Embryonic facial prominence (tissue), 1 donor: ENCODE measurements around the gene TFAP2E.

Experiments
- DNase-seq: peaks from one replicate; pipeline ENCODE4 v3.0.0-alpha.2; 2016; ENCODE audit errors: extremely low spot score

Gene TFAP2E

DNA sequence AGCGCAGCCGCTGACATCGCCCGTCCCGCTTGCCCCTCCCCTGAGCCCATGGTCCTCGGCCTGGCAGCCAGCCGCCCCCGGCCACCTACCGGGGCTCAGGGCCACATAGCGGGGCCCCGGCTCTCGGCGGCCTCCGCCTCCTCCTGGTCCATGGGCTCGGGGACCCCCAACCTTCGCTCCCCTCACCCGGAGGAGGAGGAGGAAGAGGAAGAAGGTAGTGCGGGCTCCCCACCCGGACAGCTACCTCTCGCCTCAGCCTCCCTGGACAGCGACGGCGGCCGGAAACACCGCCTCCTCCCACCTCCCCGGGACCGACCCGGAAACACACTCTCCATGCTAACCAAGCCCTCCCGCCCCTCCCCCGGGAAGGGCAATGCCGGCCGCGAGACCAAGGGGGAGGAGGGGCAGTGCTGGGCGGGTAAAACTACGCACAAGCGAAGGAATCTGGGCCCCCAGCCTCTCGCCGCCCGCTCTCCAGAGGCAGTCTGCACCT is 15.9 kb upstream of the TFAP2E start, which contains the start of gene KIAA0319L:
TSS of gene KIAA0319L (minus strand) at position 286 of the 493 bp plus-strand sequence. CDS start 2,912 bp downstream, outside the sequence.
- no peak for DNase-seq

DNA sequence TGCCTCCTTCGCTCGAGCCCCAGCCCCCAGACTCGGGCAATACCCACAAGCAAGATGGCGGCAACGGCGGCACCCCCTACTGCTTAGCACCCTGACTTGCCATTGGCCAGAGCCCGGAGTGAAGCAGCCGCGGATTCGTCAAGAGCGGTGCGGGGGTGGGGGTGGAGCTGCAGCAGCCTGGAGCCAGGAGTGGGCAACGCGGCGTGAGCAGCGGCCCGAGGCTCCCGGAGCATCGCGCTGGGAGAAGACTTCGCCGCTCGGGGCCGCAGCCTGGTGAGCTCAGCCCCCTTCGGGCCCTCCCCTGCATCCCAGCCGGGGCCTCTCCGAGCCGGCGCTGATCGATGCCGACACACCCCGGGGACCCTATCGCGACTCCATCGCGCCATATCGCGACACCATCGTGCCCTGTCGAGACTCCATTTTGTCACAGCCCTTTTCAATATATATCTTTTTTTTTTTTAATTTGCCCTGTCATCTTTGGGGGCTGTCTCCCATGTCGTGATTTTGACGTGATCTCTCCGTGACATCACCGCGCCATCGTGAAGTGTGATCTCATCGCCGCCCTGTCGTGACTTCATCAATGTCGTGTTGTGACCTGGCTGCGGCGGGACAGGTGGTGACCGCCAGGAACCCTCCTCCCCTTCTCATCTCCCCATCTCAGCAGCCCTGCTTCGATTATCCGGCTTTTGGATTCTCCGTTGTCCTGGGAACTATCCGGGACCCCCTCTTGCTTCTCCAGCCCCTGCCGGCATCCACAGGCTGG is 15.3 kb upstream of the TFAP2E start, which contains the start of gene NCDN:
TSS of gene NCDN (plus strand) at position 189 of the 763 bp plus-strand sequence. CDS start at position 581, 392 bp downstream.
- peak; percentile 97 for DNase-seq

DNA sequence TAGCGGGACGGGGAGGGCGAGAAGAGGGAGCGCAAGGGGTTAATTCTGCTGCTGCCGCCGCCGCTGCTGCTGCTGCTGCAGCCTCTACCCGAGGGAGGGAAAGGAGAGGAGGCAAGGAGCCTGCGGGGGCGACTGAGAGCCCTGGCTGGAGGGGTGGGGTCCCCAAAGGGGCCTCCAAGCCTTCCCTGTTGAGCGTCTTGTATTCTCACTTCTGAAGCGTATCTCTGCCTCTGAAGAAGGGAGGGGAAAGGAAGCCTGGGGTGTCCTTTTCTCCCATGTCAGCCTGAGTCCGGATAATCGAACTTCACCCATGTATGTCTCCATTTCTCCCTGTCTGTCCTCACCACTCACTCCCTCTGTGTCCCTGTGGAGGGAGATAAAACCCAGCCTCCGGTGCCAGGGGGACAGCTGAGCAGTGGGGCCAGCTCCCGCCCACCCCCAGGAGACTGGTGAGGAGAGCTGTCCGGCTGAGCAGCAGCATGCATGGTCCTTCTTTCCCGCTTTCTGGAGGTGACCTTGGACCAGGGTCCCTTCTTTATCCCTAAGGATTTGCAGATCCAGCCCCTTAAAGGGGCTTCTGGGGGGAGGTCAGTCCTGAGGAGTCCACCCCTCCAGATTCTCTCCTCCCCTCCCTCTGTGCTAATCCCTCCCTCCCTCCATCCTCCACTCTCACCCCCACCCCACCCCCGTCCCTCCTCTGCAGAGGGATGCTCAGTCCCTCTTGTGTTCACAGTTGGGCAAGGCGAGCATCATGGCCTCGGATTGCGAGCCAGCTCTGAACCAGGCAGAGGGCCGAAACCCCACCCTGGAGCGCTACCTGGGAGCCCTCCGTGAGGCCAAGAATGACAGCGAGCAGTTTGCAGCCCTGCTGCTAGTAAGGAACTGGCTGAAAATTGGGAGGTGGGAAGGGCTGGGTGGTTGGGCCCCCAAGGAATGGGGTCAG is 14.5 kb upstream of the TFAP2E start:
- DNase-seq: no peak

GRCh38 chr1:35559317-35559944 is 13.7 kb upstream of the TFAP2E start:
- no peak for DNase-seq

DNA sequence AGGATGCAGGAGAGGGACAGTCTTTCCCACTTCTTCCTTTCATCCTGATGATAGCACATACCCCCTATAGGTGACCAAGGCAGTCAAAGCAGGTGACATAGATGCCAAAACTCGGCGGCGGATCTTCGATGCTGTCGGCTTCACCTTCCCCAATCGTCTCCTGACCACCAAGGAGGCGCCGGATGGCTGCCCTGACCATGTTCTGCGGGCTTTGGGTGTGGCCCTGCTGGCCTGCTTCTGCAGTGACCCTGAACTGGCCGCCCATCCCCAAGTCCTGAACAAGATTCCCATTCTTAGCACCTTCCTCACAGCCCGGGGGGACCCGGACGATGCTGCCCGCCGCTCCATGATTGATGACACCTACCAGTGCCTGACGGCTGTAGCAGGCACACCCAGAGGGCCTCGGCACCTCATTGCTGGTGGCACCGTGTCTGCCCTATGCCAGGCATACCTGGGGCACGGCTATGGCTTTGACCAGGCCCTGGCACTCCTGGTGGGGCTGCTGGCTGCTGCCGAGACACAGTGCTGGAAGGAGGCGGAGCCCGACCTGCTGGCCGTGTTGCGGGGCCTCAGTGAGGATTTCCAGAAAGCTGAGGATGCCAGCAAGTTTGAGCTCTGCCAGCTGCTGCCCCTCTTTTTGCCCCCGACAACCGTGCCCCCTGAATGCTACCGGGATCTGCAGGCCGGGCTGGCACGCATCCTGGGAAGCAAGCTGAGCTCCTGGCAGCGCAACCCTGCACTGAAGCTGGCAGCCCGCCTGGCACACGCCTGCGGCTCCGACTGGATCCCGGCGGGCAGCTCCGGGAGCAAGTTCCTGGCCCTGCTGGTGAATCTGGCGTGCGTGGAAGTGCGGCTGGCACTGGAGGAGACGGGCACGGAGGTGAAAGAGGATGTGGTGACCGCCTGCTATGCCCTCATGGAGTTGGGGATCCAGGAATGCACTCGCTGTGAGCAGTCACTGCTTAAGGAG is 12.6 kb upstream of the TFAP2E start:
- DNase-seq: no peak

GRCh38 chr1:35561297-35561971 is 11.7 kb upstream of the TFAP2E start:
- DNase-seq: no peak

- no peak for DNase-seq
These were observed 11.0 kb upstream of the TFAP2E start for GRCh38 chr1:35561972-35562680.

DNA sequence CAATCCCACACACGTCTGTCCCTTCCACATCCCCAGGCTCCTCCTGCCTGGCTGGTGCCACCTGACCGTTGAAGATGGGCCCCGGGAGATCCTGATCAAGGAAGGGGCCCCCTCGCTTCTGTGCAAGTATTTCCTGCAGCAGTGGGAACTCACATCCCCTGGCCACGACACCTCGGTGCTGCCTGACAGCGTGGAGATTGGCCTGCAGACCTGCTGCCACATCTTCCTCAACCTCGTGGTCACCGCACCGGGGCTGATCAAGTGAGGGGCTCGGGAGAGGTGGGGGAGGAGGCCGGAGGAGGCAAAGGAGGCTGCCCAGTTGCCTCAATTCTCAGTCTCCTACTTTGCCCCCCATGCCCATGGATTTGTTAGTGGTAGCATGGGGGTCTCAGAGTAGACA is 9.9 kb upstream of the TFAP2E start:
- no peak for DNase-seq

DNA sequence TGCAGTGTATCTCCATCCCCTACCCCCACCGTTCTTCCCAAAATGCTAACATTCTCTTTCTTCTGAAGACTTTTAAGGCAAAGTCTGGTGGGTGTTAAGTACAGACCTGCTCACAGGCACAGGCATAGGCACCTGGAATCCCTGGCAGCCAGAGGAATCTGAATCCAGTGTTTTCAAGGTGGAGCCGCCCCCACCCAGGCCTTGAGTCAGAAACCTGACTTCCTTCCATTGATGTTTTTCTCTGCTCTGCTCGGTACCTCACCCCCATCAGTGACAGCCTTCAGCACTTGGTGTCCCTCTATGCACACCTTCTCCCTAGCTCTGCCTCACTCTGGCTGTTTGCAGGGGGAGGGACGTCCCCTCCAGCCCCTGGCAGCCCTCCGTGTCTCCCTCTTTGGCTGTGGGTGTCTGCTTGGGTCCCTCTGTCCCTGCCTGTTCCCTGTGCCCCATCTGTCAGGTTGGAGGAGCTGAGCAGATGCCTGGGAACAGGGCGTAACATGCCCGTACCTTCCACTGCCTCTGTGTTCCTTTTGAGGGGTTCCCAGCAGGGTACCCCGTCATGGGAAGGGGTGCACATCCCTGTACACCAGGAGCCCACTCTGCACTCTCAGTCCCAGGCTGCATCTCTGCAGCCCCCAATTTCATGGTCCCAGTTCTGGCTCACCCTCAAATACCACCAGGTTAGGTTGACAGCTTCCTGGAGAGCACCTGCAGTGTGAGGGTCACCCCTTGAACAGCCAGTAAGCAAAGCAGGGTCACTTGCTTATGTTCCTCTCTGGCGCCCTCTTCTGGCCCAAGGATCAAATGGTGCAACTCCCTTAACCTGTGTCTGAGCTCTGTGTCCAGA is 8.9 kb upstream of the TFAP2E start:
- no peak for DNase-seq

DNA sequence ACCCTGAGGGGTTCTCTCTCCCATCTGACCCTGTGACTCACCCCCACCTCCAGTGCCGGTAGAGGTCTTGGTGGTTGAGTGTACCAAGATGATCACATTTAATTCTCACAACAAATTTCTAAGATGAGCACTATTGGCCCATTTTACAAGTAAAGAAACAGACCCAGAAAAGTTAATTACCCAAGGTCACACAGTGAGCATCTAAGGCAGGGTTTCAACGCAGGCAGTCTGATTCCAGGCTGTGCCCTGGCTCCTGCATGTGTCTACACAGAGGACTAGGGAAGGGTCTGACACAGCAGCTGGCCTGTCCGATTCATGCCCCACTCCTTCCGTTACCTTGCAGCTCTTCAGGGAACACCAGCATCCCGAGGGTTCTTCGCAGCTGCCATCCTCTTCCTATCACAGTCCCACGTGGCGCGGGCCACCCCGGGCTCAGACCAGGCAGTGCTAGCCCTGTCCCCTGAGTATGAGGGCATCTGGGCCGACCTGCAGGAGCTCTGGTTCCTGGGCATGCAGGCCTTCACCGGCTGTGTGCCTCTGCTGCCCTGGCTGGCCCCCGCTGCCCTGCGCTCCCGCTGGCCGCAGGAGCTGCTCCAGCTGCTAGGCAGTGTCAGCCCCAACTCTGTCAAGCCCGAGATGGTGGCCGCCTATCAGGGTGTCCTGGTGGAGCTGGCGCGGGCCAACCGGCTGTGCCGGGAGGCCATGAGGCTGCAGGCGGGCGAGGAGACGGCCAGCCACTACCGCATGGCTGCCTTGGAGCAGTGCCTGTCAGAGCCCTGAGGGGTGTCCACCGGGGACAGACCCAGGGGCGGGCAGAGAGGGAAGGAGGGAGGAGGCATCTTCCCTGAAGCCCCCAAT is 8.0 kb upstream of the TFAP2E start:
- no peak for DNase-seq

GRCh38 chr1:35565742-35566133 is 7.4 kb upstream of the TFAP2E start:
- DNase-seq: no peak

DNA sequence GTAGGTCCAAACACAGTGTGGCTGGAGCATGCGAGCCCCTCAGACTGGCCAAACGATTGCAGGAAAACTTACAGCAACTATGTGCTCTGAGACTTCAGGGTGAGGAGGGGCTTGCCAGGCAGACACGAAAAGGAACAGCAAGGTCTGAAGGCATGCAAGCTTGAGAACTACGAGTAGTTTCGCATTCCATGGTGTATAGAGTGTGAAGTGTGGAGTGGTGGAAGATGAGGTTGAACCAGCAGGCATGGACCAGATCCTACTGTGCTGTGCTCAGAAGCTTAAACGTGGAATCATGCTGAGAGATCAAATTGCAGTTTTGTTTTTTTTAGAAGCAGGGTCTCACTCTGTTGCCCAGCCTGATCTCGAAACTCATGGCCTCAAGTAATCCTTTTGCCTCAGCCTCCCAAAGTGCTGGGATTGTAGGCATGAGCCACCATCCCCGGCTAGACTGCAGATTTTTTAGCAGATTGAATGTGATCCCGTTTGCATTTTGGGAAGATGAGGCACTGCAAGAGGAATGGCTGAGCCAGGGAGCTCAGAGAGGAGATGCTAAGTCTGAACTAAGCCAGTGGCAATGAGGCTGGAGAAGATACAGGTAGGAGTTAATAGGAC is 5.1 kb upstream of the TFAP2E start:
- no peak for DNase-seq

DNA sequence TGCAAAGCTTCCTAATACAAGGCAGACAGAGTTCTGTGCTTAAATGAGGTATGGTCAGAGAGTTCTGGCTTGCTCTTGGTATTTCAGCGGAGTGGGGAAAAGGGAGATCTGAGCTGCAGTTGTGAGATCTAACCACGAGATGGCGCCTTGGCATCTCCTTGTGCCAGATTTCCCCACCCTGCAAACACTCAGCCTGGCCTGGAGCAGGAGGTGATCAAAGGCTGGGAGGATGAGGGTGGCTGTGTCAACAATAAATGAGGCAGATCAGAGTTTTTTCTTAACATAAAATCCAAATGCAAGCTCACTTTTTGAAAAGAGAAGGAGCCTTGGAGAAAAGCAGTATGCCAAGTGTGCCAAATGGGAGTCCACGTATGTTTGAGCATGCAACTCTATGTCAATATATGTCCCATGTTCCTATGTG is 4.1 kb upstream of the TFAP2E start:
- DNase-seq: peak; percentile 41

GRCh38 chr1:35569936-35570335 is 3.2 kb upstream of the TFAP2E start:
- DNase-seq: no peak

- DNase-seq: no peak
These were observed 2.5 kb upstream of the TFAP2E start for GRCh38 chr1:35570589-35571137.

GRCh38 chr1:35571263-35571662 is 1.9 kb upstream of the TFAP2E start:
- DNase-seq: no peak

- no peak for DNase-seq
These were observed 818 bp upstream of the TFAP2E start for GRCh38 chr1:35572296-35572695.
